Trophoblast cell (in vitro differentiated cells and primary cell): ENCODE results near the gene TNRC6B.

Experiments
- DNase-seq, 2 donors: peaks; one replicate each; pipeline ENCODE4 v3.0.0-alpha.2; 2016
- H2AFZ ChIP-seq: 2 replicates; pipeline ENCODE4 v1.6.1; 2013; ENCODE audit warnings: low read length, moderate library complexity, mild to moderate bottlenecking; ENCODE audit not compliant: insufficient read depth, poor library complexity
- H2AK5ac ChIP-seq: 2 replicates; pipeline ENCODE4 v1.6.1; 2013; ENCODE audit warnings: mild to moderate bottlenecking, low read length
- H2BK120ac ChIP-seq: 2 replicates; pipeline ENCODE4 v1.6.1; 2013; ENCODE audit warnings: low read length, mild to moderate bottlenecking, moderate library complexity; ENCODE audit not compliant: insufficient read depth, poor library complexity
- H2BK12ac ChIP-seq: 2 replicates; pipeline ENCODE4 v1.6.1; 2013; ENCODE audit warnings: mild to moderate bottlenecking, low read length, moderate library complexity
- H2BK5ac ChIP-seq: 2 replicates; pipeline ENCODE4 v1.6.1; 2013; ENCODE audit warnings: low read length, low read depth, moderate library complexity, mild to moderate bottlenecking; ENCODE audit not compliant: poor library complexity
- H3K14ac ChIP-seq: 2 replicates; pipeline ENCODE4 v1.6.1; 2013; ENCODE audit warnings: mild to moderate bottlenecking, low read length
- H3K18ac ChIP-seq: 2 replicates; pipeline ENCODE4 v1.6.1; 2013; ENCODE audit warnings: mild to moderate bottlenecking, low read length
- H3K23ac ChIP-seq: 2 replicates; pipeline ENCODE4 v1.6.1; 2013; ENCODE audit warnings: low read length
- H3K27ac ChIP-seq: 2 replicates; pipeline ENCODE4 v1.5.1; 2013; ENCODE audit warnings: low read depth, mild to moderate bottlenecking, inconsistent platforms, low read length, moderate library complexity
- H3K27me3 ChIP-seq: 2 replicates; pipeline ENCODE4 v1.6.1; 2013; ENCODE audit warnings: inconsistent platforms, mild to moderate bottlenecking, low read length, moderate library complexity; ENCODE audit not compliant: insufficient read depth
- H3K36me3 ChIP-seq, 2 experiments: 1 replicate in 1 of 2; 2 replicates in 1 of 2; pipeline ENCODE4 v1.6.1; 2013; ENCODE audit warnings: low read length in 2 of 2, mild to moderate bottlenecking in 2 of 2, moderate library complexity in 1 of 2; ENCODE audit not compliant: insufficient read depth in 2 of 2, control insufficient read depth in 1 of 2
- H3K4ac ChIP-seq: 2 replicates; pipeline ENCODE4 v1.6.1; 2013; ENCODE audit warnings: low read depth, mild to moderate bottlenecking, low read length, moderate library complexity
- H3K4me1 ChIP-seq, 2 experiments: 1 replicate in 1 of 2; 2 replicates in 1 of 2; pipeline ENCODE4 v1.6.1; 2013; ENCODE audit warnings: low read length in 2 of 2, mild to moderate bottlenecking in 2 of 2, moderate library complexity in 1 of 2; ENCODE audit not compliant: insufficient read depth in 2 of 2, control insufficient read depth in 1 of 2
- H3K4me2 ChIP-seq: 2 replicates; pipeline ENCODE4 v1.6.1; 2013; ENCODE audit warnings: inconsistent platforms, mild to moderate bottlenecking, low read length, moderate library complexity
- H3K4me3 ChIP-seq: 2 replicates; pipeline ENCODE4 v1.5.1; 2013; ENCODE audit warnings: mild to moderate bottlenecking, low read depth, low read length, inconsistent platforms
- H3K79me1 ChIP-seq: one replicate; pipeline ENCODE4 v1.6.1; 2013; ENCODE audit warnings: low read length
- H3K79me2 ChIP-seq: 2 replicates; pipeline ENCODE4 v1.6.1; 2013; ENCODE audit warnings: low read length, mild to moderate bottlenecking; ENCODE audit not compliant: control insufficient read depth, insufficient read depth, poor library complexity
- H3K9ac ChIP-seq: 2 replicates; pipeline ENCODE4 v1.6.1; 2013; ENCODE audit warnings: mild to moderate bottlenecking, low read length
- H3K9me3 ChIP-seq: 2 replicates; pipeline ENCODE4 v1.6.1; 2013; ENCODE audit warnings: low read depth, mild to moderate bottlenecking, control low read depth, inconsistent platforms, low read length; ENCODE audit not compliant: insufficient read depth
- H4K12ac ChIP-seq: 2 replicates; pipeline ENCODE4 v1.6.1; 2013; ENCODE audit warnings: low read depth, mild to moderate bottlenecking, low read length, moderate library complexity
- H4K8ac ChIP-seq: 2 replicates; pipeline ENCODE4 v1.6.1; 2013; ENCODE audit warnings: low read depth, mild to moderate bottlenecking, low read length, moderate library complexity
- H4K91ac ChIP-seq: one replicate; pipeline ENCODE4 v1.6.1; 2013; ENCODE audit warnings: low read depth, mild to moderate bottlenecking, low read length, moderate library complexity
- WGBS: extraction: QIAGEN DNeasy Blood & Tissue Kit; methylation state at CpG from one replicate; pipeline ENCODE4 v1.1.7; 2013; ENCODE audit warnings: missing lambda C conversion rate; ENCODE audit not compliant: insufficient read length, insufficient coverage; ENCODE audit errors: extremely low coverage; 5-methylcytosine and 5-hydroxymethylcytosine counted together

TNRC6B gene

DNA sequence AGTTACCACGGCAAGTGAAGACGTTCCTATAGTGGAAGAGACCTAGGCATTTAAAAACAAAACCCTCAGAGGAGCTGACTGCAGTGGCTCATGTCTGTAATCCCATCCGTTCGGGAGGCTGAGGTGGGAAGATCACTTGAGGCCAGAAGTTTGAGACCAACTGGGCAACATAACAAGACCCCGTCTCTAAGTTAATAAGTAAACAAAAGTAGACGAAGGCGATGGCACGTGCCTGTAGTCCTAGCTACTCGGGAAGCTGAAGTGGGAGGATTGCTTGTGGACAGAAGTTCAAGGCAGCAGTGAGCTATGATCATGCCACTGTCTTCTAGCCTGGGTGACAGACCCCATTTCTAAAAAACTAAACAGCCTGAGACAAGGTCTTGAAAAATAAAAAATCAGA, 164.8 kb downstream of the TNRC6B start:
- H3K18ac ChIP-seq = no peak overlapping the region
- peaks cover 4 to 5% of the 10 kb centered on the region in 2 experiments for H3K4me1 ChIP-seq
- H3K79me2 ChIP-seq = peaks cover 4% of the 10 kb centered on the region
- H4K8ac ChIP-seq = no peak overlapping the region
- H3K27ac ChIP-seq = no peak overlapping the region
- no peak overlapping the region for H3K23ac ChIP-seq
- no peak overlapping the region for H2BK120ac ChIP-seq
- H4K12ac ChIP-seq = no peak overlapping the region
- no peak overlapping the region for H2AK5ac ChIP-seq
- no peak overlapping the region for H2BK5ac ChIP-seq
- H3K36me3 ChIP-seq = no peaks in the 10 kb centered on the region
- no peak for DNase-seq
- H2BK12ac ChIP-seq = no peak overlapping the region
- H3K4me3 ChIP-seq = no peak overlapping the region
- no peak overlapping the region for H3K4me2 ChIP-seq
- no peak overlapping the region for H3K9ac ChIP-seq
- H2AFZ ChIP-seq = no peak overlapping the region
- H3K79me1 ChIP-seq = peaks cover 5% of the 10 kb centered on the region
- no peak overlapping the region for H4K91ac ChIP-seq
- WGBS = no CpG with 5 or more reads among the region's 9 CpGs
- no peak overlapping the region for H3K4ac ChIP-seq
- H3K14ac ChIP-seq = no peak overlapping the region
- no peaks in the 10 kb centered on the region for H3K27me3 ChIP-seq
- H3K9me3 ChIP-seq = no peaks in the 10 kb centered on the region

DNA sequence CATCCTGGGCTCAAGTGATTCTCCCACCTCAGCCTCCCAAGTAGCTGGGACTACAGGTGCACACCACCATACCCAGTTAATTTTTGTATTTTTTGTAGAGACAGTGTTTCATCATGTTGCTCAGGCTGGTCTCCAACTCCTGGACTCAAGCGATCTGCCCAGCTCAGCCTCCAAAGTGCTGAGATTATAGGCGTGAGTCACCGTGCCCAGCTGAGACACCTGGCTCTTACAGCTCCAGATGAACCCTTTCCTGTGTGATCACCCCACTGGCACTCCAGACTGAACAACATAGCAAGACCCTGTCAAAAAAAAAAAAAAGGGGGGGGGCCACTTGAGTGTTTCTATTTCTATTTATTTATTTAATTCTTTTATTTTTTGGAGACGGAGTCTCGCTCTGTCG, 167.5 kb downstream of the TNRC6B start:
- no CpG with 5 or more reads among the region's 6 CpGs for WGBS
- peak; percentile 30 to 59 for DNase-seq
- H3K23ac ChIP-seq = no peak overlapping the region

DNA sequence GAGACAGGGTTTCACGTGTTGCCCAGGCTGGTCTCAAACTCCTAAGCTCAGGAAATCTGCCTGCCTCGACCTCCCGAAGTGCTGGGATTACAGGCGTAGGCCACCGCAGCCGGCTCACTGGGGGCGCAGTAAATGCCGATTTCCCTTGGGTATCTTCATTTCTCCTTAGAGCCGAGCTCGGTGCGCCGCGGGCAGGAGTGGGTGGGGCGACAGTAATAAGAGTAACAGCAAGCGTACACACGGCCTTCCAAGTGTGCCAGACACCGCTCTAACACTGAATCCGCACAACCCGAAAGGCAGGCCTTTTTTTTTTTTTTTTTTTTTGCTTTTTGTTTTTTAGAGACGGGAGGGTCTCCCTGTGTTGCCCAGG, 168.1 kb downstream of the TNRC6B start:
- Histone ChIP-seq H3K9ac (peak overlapping the region; percentile 84), H2BK120ac (peak overlapping the region; percentile 8), H3K18ac (peak overlapping the region; percentile 86), H2BK5ac (peak overlapping the region; percentile 60), H4K12ac (peak overlapping the region; percentile 87), H3K79me2 (peaks cover 4% of the 10 kb centered on the region), H3K4me2 (peak overlapping the region; percentile 63), H2AK5ac (peak overlapping the region; percentile 64), H3K79me1 (peaks cover 5% of the 10 kb centered on the region), H2BK12ac (no peak overlapping the region), H4K8ac (peak overlapping the region; percentile 91), H3K9me3 (no peaks in the 10 kb centered on the region), H3K4me3 (peak overlapping the region; percentile 96), H3K27ac (peak overlapping the region; percentile 68), H3K14ac (peak overlapping the region; percentile 86), H2AFZ (peak overlapping the region; percentile 88), H3K4ac (no peak overlapping the region), H3K27me3 (no peaks in the 10 kb centered on the region), H3K23ac (no peak overlapping the region), H4K91ac (peak overlapping the region; percentile 73), H3K4me1 (peaks cover 4 to 5% of the 10 kb centered on the region in 2 experiments), H3K36me3 (peaks cover 3 to 7% of the 10 kb centered on the region in 2 experiments)
- peak; percentile 33 to 67 for DNase-seq
- no CpG with 5 or more reads among the region's 20 CpGs for WGBS

More for the DNA sequence above, 167.5 kb downstream of the TNRC6B start:
- no peak overlapping the region for H3K4ac ChIP-seq
- peaks cover 0 to 2% of the 10 kb centered on the region in 2 experiments for H3K36me3 ChIP-seq
- H2BK120ac ChIP-seq = no peak overlapping the region
- H3K9me3 ChIP-seq = no peaks in the 10 kb centered on the region
- H2BK12ac ChIP-seq = no peak overlapping the region
- no peak overlapping the region for H3K27ac ChIP-seq
- H2AFZ ChIP-seq = no peak overlapping the region
- no peak overlapping the region for H2AK5ac ChIP-seq
- H3K4me2 ChIP-seq = no peak overlapping the region
- no peak overlapping the region for H3K4me3 ChIP-seq
- H4K8ac ChIP-seq = no peak overlapping the region
- H2BK5ac ChIP-seq = no peak overlapping the region
- peaks cover 5% of the 10 kb centered on the region for H3K79me1 ChIP-seq
- H3K27me3 ChIP-seq = no peaks in the 10 kb centered on the region
- H4K12ac ChIP-seq = no peak overlapping the region
- H4K91ac ChIP-seq = no peak overlapping the region
- H3K18ac ChIP-seq = no peak overlapping the region
- no peak overlapping the region for H3K14ac ChIP-seq
- H3K9ac ChIP-seq = no peak overlapping the region
- H3K79me2 ChIP-seq = peaks cover 4% of the 10 kb centered on the region
- H3K4me1 ChIP-seq = peaks cover 4 to 5% of the 10 kb centered on the region in 2 experiments

DNA sequence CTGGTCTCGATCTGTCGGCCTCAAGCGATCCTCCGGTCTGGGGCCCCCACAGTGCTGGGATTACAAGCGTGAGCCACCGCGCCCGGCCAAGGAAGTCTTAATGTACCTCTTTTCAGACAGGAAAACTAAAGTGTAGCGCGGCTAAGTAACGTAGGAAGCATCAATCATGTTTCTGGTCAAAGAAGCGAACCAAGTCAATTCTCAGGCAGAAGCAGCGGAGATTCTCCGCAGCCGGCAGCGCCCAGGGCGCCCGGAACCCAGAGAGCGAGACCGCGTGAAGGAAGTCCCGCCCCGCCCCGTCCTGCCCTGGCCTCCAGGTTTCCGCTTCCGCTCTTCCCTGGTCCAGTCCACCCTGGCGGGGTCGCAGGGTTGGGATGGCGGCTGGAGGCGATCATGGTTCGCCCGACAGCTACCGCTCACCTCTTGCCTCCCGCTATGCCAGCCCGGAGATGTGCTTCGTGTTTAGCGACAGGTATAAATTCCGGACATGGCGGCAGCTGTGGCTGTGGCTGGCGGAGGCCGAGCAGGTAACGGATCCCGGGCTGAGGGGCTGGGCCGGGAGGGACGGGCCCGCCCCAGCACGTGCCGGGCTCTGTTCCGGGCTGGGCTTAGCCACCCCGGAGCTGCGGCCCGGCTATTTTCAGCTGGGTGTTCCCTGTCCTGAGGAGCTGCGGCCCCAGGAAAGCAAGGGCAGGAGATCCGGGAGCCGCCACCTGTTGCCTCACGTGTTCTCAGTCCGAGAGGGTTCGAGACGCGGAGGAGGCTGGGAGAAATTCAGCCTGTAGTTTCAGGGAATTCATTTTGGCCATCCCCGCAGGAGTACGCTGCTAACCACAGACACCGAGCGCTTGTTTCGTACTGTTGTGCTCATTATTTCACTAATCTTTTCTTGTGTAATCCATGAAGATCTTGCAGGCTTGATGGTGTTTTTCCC, 168.7 kb downstream of the TNRC6B start, which contains the start of gene ADSL:
TSS of gene ADSL (plus strand) at position 316 of the 934 bp plus-strand sequence. CDS start at position 375, 59 bp downstream.
- Histone ChIP-seq H3K4me1 (peaks cover 4 to 5% of the 10 kb centered on the region in 2 experiments), H3K9ac (peak within 1 kb of the TSS; percentile 86), H3K27me3 (no peaks in the 10 kb centered on the region), H4K12ac (peak within 1 kb of the TSS; percentile 87), H2BK120ac (peak within 1 kb of the TSS; percentile 8), H3K27ac (peak within 1 kb of the TSS; percentile 68), H2BK5ac (peak within 1 kb of the TSS; percentile 60), H3K79me1 (peaks cover 5% of the 10 kb centered on the region), H3K79me2 (peaks cover 4% of the 10 kb centered on the region), H3K4me3 (peak within 1 kb of the TSS; percentile 96), H4K91ac (peak within 1 kb of the TSS; percentile 73), H3K23ac (no peak within 1 kb of the TSS), H3K9me3 (no peaks in the 10 kb centered on the region), H2AK5ac (peak within 1 kb of the TSS; percentile 64), H3K4me2 (peak within 1 kb of the TSS; percentile 63), H3K4ac (peak within 1 kb of the TSS; percentile 38), H3K18ac (peak within 1 kb of the TSS; percentile 86), H2AFZ (peak within 1 kb of the TSS; percentile 88), H4K8ac (peak within 1 kb of the TSS; percentile 91), H3K36me3 (peaks cover 8 to 12% of the 10 kb centered on the region in 2 experiments), H2BK12ac (no peak within 1 kb of the TSS), H3K14ac (peak within 1 kb of the TSS; percentile 86)
- WGBS = no CpG with 5 or more reads among the region's 65 CpGs
- DNase-seq = peak; percentile 86 to 88
